Measurements from ENCODE around the gene ZNF324. TPM values are rescaled to one million over a fixed set of nuclear protein-coding genes. Genes with fewer than 3 reads are reported as not detected.

The ZNF324 gene
- total RNA-seq, 2 donors from 2014 or later, result 9.9 to 13.2 TPM

DNA sequence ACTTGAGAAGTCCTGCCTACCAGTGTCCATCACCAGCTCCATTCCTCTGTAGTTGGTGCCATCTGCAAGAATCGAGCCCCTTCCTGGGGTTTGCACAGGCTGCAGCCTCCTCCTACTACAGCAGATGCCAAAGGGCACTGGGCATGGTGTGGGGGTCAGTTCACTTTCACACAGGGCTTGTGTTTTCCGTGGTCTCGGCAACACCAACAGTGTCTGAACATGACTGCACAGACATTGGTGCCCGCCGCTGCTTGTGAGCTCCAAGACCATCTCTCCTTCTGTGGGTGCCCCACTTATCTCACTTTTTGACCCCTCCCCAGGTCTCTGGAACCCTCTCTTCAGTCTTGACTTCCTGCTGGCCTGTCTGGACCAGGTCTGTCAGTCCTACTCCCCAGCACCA is 24.5 kb downstream of the ZNF324 start:
- Histone ChIP-seq H3K4me1 (no peaks in the 10 kb centered on the region), H3K36me3 (replicated peaks in 1 of 2; ENCODE audit: insufficient read depth in 1 of 2, low read depth in 2 of 2) (no peaks in the 10 kb centered on the region), H3K9me3 (no peaks in the 10 kb centered on the region), H3K27me3 (no peaks in the 10 kb centered on the region), H3K27ac (no peak overlapping the region), H3K4me3 (no peak overlapping the region)
- DNase-seq (no peak), ATAC-seq (no peak)
- intact Hi-C loops (cut with DNase I), result no loop called here
- WGBS, 2 donors, result 82 to 89% methylated on average over 5 of the region's 5 CpGs
- TF ChIP-seq, protein P1, sequence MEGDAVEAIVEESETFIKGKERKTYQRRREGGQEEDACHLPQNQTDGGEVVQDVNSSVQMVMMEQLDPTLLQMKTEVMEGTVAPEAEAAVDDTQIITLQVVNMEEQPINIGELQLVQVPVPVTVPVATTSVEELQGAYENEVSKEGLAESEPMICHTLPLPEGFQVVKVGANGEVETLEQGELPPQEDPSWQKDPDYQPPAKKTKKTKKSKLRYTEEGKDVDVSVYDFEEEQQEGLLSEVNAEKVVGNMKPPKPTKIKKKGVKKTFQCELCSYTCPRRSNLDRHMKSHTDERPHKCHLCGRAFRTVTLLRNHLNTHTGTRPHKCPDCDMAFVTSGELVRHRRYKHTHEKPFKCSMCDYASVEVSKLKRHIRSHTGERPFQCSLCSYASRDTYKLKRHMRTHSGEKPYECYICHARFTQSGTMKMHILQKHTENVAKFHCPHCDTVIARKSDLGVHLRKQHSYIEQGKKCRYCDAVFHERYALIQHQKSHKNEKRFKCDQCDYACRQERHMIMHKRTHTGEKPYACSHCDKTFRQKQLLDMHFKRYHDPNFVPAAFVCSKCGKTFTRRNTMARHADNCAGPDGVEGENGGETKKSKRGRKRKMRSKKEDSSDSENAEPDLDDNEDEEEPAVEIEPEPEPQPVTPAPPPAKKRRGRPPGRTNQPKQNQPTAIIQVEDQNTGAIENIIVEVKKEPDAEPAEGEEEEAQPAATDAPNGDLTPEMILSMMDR (IDR thresholded peaks at IDR 0.05), result no peak
- TF ChIP-seq POLR2A (IDR thresholded peaks at IDR 0.05), result no peak

DNA sequence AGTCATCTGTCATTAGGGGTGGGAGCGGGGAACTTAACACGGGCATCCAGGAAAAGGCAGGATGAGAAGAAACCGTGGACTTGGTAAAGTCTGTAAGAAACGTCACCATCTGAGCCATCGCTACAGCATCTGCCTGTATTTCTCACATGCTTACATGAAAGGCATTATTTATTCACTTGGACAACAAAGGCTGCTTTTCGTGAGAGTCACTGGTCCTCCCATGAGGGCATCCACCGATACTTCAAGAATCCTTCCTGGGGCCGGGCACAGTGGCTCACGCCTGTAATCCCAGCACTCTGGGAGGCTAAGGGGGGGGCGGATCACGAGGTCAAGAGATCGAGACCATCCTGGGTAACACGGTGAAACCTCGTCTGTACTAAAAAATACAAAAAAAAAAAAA is 25.4 kb downstream of the ZNF324 start:
- Histone ChIP-seq H3K4me1 (no peaks in the 10 kb centered on the region), H3K27ac (no peak overlapping the region), H3K27me3 (no peaks in the 10 kb centered on the region), H3K4me3 (no peak overlapping the region), H3K9me3 (no peaks in the 10 kb centered on the region), H3K36me3 (replicated peaks in 1 of 2; ENCODE audit: insufficient read depth in 1 of 2, low read depth in 2 of 2) (no peaks in the 10 kb centered on the region)
- no peak for DNase-seq
- TF ChIP-seq POLR2A (IDR thresholded peaks at IDR 0.05), result no peak
- TF ChIP-seq, protein P1 (IDR thresholded peaks at IDR 0.05), result no peak
- WGBS, 2 donors, result 81 to 87% methylated on average over 14 of the region's 14 CpGs
- intact Hi-C loops (cut with DNase I), result no loop called here
- ATAC-seq, result no peak

DNA sequence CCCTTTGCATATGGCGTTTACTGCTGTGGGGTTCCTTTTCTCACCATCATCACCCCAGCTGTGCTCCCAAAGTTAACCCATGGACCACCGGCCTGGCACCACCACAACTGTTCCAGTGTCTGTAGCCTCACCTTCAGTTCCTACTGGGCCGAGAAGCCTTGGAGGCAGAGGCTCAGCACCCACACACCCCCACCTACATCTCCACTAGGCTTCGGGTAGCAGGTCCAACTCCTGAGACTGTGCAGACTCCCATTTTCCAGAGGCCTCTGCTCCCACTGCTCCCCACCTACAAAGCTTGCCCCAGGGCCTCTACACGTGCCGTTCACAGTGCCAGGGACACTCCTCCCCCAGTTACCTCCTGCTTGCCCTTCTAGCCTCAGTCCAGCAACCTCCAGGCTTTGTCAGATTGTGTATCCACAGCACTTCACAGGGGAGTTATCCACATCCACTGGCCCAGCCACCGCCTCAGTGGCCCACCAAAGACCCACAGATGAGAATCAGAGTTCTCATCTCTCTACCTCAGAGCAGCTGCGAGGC is 30.8 kb downstream of the ZNF324 start:
- Histone ChIP-seq H3K27ac (no peak overlapping the region), H3K36me3 (replicated peaks in 1 of 2; ENCODE audit: insufficient read depth in 1 of 2, low read depth in 2 of 2) (no peaks in the 10 kb centered on the region), H3K4me3 (no peak overlapping the region), H3K4me1 (peaks cover 25% of the 10 kb centered on the region), H3K27me3 (no peaks in the 10 kb centered on the region), H3K9me3 (no peaks in the 10 kb centered on the region)
- no peak for ATAC-seq
- TF ChIP-seq POLR2A (IDR thresholded peaks at IDR 0.05), result no peak
- TF ChIP-seq, protein P1 (IDR thresholded peaks at IDR 0.05), result no peak
- 91 to 97% methylated on average over 4 to 8 of the region's 8 CpGs for WGBS, 2 donors
- DNase-seq, result no peak
- intact Hi-C loops (cut with DNase I), result no loop called here

DNA sequence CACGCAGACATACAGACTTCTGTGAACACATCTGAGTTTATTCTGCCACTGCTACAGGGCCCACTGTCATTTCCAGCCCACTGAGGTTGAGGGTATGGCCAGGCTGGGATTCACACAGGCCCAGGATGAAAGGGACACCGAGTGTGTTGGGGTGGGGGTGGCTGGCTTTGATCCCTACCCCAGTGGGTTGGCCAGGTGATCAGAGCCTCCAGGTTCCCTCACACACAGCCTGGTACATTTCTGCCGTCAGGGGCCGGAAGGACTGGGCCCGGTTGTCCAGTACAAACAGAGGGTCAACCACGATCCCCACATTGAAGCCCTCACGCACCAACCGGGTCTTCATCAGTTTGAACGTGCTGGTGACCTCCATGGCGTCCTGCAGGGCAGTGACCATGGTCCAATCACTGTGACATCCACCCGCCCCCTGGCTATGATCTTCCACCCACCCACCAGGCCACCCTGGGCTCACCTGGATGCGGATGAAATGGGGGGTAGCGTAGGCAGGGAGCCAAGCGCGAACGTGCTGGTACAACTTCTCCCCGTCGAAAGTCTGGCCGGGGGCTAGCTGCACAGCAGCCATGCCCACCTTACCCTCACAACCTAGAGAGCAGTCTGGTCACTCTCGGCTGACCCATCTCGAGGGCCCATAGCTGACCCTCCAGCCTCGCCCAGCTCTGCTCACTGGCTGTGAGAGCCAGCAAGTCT is 31.6 kb downstream of the ZNF324 start:
- peak overlapping the region in 2 of 4 donors; percentile 74 to 84 for H3K27ac ChIP-seq
- TF ChIP-seq, protein P1 (IDR thresholded peaks at IDR 0.05), result no peak
- no peak for TF ChIP-seq POLR2A (IDR thresholded peaks at IDR 0.05)
- 52 to 60% methylated on average over 4 to 22 of the region's 22 CpGs for WGBS, 2 donors
- H3K27me3 ChIP-seq, result no peaks in the 10 kb centered on the region
- DNase-seq, result peak in 1 of 4 donors; percentile 45
- H3K9me3 ChIP-seq, result no peaks in the 10 kb centered on the region
- H3K4me1 ChIP-seq, result peaks cover 25% of the 10 kb centered on the region
- H3K36me3 ChIP-seq (replicated peaks in 1 of 2; ENCODE audit: insufficient read depth in 1 of 2, low read depth in 2 of 2), result no peaks in the 10 kb centered on the region
- no peak for ATAC-seq
- peak overlapping the region in 1 of 2 donors; percentile 16 for H3K4me3 ChIP-seq
- intact Hi-C loops (cut with DNase I), result no loop called here

Data from body of pancreas (tissue), 4 donors.